H1 (cell line): Measurements from ENCODE around the gene NPPA. TPM values are rescaled to one million over a fixed set of nuclear protein-coding genes. Genes with fewer than 3 reads are reported as not detected.

Experiments
- GTF2F1 ChIP-seq: IDR thresholded peaks from 2 replicates; pipeline ENCODE4 v1.6.1; 2012; ENCODE audit warnings: low read depth, low read length, improper control_type of control experiment, borderline replicate concordance
- MAFK ChIP-seq: IDR thresholded peaks from 2 replicates; pipeline ENCODE4 v1.6.1; 2012; ENCODE audit warnings: low read depth, mild to moderate bottlenecking, improper control_type of control experiment, low read length
- PHF8 ChIP-seq: fragments of 200-600 bp; sonication (generic); conservative IDR thresholded peaks from 2 replicates; pipeline ENCODE4 v1.7.1; 2012; ENCODE audit warnings: low read depth, mild to moderate bottlenecking, inconsistent platforms, low read length, moderate library complexity
- POLR2A ChIP-seq, 2 experiments: IDR thresholded peaks; 1 replicate in 1 of 2; 2 replicates in 1 of 2; pipeline ENCODE4 v1.6.1; 2011; ENCODE audit warnings: low read depth in 2 of 2, low read length in 2 of 2, mild to moderate bottlenecking in 2 of 2; ENCODE audit errors: control extremely low read depth in 1 of 2
- RXRA ChIP-seq: IDR thresholded peaks from 2 replicates; pipeline ENCODE4 v1.6.1; 2011; ENCODE audit warnings: low read depth, mild to moderate bottlenecking, low read length, moderate library complexity; ENCODE audit not compliant: insufficient read depth
- SAP30 ChIP-seq: fragments of 300-600 bp; sonication (generic); IDR thresholded peaks from 2 replicates; pipeline ENCODE4 v1.7.1; 2012; ENCODE audit warnings: low read length, moderate library complexity, mild to moderate bottlenecking, inconsistent platforms; ENCODE audit not compliant: insufficient read depth, insufficient replicate concordance
- SIRT6 ChIP-seq: IDR thresholded peaks from one replicate; pipeline ENCODE4 v1.7.1; 2012; ENCODE audit warnings: low read length, inconsistent platforms
- ZNF274 ChIP-seq: IDR thresholded peaks from 2 replicates; pipeline ENCODE4 v1.7.0; 2012; ENCODE audit warnings: low read length, borderline replicate concordance; ENCODE audit errors: extremely low read depth
- polyA plus RNA-seq, 7 experiments: library from polyadenylated mRNA; depleted of rRNA in 3 of 7; stranded (reverse) in 5 of 7; unstranded in 2 of 7; fragments of >200 nt in 5 of 7; fragments of 200-250 nt in 2 of 7; gene quantifications; 1 replicate in 5 of 7; 2 replicates in 1 of 7; 4 replicates in 1 of 7; pipeline versions ENCODE4 v1.2.1 to v1.2.3, GENCODE V29; 2011 to 2013; ENCODE audit warnings: missing spikeins in 2 of 7, mixed read lengths in 2 of 7
- total RNA-seq: library from RNA; stranded (reverse); fragmentation: NEBNext Ultra II Directional; extraction: Animal tissue kit (Norgen Biotek cat#: 25700); gene quantifications from 2 replicates; pipeline ENCODE4 v1.2.1, GENCODE V29; 2021

The NPPA gene
- total and polyA plus RNA-seq, 2 of the 8 experiments (the other 6 are each of a cell fraction or from before 2014, with no cell fraction given), result not detected

GRCh38 chr1:11868331-11868980 lies 20.9 kb upstream of the NPPA start (continued):
- TF ChIP-seq ZNF274, result no peak
- TF ChIP-seq GTF2F1, result no peak
- TF ChIP-seq RXRA, result no peak
- no peak for TF ChIP-seq SAP30
- TF ChIP-seq SIRT6, result no peak
- no peak for TF ChIP-seq POLR2A (IDR thresholded peaks at IDR 0.05; ENCODE audit: control extremely low read depth in 1 of 2, low read depth in 2 of 2, low read length in 2 of 2)
- no peak for TF ChIP-seq MAFK
- no peak for TF ChIP-seq PHF8
